ENCODE data around the gene ZGPAT.

DNA sequence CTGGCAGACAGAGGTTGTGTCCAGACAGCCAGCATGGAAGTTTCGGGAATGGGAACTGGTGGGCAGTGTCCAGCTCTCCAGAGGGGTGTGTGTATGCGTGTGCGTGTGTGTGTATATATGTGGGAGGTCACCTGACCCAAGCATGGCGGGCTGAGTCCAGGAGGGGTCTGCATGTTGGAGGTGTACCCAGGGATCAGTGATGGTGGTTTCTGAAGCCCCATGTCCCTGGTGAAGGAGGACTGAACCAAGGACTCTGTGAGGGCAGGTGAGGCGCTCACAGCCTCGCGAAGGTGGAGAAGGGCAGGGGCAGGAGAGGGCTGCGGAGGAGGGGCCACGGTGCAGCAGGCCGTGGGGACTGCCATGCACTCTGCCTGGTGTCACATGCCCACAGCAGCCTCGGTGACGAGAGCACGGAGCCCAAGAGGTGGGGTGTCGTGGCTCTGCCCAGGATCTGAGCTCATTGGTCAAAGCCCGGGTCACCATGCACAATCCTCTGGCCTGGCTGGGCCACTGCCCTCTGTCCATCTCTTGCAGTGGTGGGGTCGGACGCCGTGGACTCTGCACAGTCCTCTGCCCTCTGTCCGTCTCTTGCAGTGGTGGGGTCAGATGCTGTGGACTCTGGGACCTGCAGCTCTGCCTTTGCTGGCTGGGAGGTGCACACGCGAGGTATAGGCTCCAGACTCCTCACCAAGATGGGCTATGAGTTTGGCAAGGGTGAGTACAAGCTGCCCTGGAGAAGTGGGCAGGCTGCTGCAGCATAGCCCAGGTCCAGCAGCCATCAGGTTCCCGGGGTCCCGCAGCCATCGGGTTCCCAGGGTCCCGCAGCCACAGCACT is 26.5 kb downstream of the ZGPAT start:
- TF ChIP-seq, protein P1, sequence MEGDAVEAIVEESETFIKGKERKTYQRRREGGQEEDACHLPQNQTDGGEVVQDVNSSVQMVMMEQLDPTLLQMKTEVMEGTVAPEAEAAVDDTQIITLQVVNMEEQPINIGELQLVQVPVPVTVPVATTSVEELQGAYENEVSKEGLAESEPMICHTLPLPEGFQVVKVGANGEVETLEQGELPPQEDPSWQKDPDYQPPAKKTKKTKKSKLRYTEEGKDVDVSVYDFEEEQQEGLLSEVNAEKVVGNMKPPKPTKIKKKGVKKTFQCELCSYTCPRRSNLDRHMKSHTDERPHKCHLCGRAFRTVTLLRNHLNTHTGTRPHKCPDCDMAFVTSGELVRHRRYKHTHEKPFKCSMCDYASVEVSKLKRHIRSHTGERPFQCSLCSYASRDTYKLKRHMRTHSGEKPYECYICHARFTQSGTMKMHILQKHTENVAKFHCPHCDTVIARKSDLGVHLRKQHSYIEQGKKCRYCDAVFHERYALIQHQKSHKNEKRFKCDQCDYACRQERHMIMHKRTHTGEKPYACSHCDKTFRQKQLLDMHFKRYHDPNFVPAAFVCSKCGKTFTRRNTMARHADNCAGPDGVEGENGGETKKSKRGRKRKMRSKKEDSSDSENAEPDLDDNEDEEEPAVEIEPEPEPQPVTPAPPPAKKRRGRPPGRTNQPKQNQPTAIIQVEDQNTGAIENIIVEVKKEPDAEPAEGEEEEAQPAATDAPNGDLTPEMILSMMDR (IDR thresholded peaks at IDR 0.05), result no peak
- TF ChIP-seq POLR2A (IDR thresholded peaks at IDR 0.05), result no peak
